Esophagus muscularis mucosa (tissue), 3 donors: ENCODE measurements around the gene PLPP2.

Experiments used
- POLR2AphosphoS5 ChIP-seq, 2 donors: sonication (generic); formaldehyde crosslinking; IDR thresholded peaks; one replicate each; pipeline ENCODE4 v1.6.1; 2017; ENCODE audit warnings: antibody characterized with exemption in 2 of 2
- TF ChIP-seq, protein P1 (sequence below), 3 experiments: fragments of 200-600 bp in 2 of 3; fragments of 450-650 bp in 1 of 3; sonication (generic) in 2 of 3; IDR thresholded peaks; one replicate each; pipeline ENCODE4 v1.5.1; 2017 to 2019; ENCODE audit warnings: antibody characterized with exemption in 3 of 3, mild to moderate bottlenecking in 2 of 3, moderate library complexity in 1 of 3

DNA sequence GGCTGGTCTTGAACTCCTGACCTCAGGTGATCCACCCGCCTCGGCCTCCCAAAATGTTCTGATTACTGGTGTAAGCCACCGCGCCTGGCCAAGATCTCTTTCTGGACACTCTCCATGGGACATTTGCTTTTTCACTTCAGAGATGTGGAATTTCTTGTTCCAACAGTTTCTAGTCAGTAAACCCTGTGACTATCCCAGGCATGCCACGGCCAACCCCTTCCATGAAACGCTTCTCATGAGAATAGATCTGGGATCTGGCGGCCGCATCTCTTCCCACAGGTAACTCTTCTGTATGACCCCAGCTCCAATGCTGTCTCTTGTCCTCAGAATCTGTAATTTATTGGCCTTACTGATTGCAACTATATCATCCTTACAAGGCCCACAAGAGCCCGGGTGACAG is 16.2 kb downstream of the PLPP2 start:
- no peak for TF ChIP-seq POLR2AphosphoS5 (IDR thresholded peaks at IDR 0.05)
- TF ChIP-seq, protein P1, sequence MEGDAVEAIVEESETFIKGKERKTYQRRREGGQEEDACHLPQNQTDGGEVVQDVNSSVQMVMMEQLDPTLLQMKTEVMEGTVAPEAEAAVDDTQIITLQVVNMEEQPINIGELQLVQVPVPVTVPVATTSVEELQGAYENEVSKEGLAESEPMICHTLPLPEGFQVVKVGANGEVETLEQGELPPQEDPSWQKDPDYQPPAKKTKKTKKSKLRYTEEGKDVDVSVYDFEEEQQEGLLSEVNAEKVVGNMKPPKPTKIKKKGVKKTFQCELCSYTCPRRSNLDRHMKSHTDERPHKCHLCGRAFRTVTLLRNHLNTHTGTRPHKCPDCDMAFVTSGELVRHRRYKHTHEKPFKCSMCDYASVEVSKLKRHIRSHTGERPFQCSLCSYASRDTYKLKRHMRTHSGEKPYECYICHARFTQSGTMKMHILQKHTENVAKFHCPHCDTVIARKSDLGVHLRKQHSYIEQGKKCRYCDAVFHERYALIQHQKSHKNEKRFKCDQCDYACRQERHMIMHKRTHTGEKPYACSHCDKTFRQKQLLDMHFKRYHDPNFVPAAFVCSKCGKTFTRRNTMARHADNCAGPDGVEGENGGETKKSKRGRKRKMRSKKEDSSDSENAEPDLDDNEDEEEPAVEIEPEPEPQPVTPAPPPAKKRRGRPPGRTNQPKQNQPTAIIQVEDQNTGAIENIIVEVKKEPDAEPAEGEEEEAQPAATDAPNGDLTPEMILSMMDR (IDR thresholded peaks at IDR 0.05) = no peak
